NCI-H2227 (cell line): Measurements from ENCODE around the gene ABT1.
"Not testable (repeated sequence)": the region's sequence is repeated elsewhere in the genome, so short reads cannot be mapped to it uniquely, and the experiment has no call there.

Source experiments
- DNase-seq: peaks from one replicate; lab custom pipeline; 2025; ENCODE audit not compliant: unreplicated experiment; lab: John Stamatoyannopoulos, UW

ABT1 gene

DNA sequence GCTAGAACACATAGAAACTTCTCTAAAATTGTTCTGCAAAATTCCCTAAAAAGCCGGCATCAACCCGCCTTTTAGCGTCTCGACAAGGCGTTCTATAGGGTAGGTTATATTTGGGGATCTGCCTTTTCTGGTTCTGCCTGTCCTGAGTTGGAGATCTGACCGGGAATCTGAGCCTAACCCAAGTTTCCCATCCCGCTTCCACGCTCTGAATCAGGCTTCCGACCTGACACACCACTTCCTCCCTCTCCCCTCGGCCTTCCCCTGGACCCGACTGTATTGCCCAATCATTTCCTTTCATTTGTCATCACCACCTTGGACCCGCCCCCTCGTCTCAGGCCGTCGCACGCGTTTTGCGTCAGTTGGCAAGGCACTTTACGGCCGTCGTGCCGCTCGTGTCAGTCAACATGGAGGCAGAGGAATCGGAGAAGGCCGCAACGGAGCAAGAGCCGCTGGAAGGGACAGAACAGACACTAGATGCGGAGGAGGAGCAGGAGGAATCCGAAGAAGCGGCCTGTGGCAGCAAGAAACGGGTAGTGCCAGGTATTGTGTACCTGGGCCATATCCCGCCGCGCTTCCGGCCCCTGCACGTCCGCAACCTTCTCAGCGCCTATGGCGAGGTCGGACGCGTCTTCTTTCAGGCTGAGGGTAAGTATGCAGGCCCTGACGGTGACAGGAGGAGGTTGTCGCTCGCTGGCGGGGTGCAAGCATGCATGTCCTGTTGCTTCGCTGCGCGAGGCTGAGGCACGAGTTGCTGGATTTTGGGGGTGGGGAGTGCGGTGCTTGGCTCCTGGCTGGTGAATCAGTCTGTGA is at the start of gene ABT1:
ABT1 (plus strand) TSS at position 375 of the 810 bp plus-strand sequence; CDS start at position 405, 30 bp downstream.
- DNase-seq: peak; percentile 99

DNA sequence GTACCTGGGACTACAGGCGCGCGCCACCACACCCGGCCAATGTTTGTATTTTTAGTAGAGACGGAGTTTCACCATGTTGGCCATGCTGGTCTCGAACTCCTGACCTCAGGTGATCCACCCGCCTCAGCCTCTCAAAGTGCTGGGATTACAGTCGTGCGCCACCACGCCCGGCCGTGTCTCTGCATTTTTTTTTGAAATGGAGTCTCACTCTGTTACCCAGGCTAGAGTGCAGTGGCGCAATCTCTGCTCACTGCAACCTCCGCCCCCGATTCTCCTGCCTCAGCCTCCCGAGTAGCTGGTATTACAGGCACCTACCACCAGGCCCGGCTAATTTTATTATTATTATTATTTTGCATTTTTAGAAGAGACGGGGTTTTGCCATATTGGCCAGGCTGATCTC is 49.4 kb upstream of the ABT1 start:
- DNase-seq: not testable (repeated sequence)

DNA sequence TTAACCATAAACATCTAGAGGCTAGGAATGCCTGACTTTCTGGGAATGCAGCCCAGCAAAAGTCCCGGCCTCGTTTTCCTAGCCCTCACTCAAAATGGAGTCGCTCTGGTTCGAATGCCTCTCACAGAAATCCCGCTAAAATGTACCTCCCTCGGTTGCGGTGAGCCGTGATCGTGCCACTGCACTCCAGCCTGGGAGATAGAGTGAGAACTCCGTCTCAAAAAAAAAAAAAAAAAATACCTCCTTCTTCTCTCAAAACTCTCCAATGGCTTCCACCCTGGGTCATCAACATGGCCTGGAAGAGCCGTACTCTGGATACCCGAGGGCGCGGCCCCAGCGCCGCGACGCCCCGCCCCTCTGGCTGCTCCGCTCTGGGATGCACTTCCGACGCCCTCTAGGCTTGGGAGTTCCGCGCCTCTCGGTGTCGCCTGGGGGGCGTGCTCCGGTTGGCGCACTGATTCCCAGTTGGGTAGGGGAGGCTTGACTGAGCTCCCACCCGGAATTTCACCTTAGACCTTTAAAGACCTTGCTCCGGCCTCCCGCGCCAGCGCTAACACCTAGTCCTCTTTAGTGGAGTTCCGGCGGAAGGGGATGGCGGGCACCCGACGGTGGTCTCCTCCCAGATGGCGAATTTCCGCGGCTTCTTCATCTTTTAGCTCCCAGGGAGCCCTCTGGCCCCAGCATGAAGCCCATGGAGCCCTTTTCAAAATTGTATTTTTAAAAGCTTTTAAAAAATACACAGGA is 46.3 kb upstream of the ABT1 start:
- DNase-seq: peak; percentile 90

- peak; percentile 24 for DNase-seq
These were observed 44.5 kb upstream of the ABT1 start for GRCh38 chr6:26552205-26552604.

DNA sequence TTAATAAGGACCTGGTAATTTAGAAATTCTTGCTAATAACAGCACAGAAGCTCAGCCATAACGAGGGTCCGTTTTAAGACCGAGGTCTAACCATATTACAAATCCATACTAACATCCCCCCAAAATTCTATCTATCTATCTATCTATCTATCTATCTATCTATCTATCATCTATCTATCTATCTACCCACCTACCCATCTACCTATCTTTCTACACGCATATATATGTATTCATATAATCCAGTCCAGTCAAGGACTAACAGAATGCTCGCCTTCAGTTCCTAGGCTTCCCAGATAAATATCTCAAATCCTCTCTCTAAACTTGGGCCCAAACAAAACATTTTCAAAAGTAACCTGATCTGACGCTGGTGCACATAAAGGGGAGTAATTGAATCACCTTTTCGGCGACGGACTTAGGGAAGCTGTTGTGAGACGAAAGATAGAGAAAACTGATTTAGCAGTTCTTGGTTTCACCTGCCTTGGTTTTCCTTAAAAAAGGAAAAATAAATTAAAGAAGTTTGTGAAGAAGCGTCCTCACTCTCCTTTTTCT is 44.0 kb upstream of the ABT1 start:
- peak; percentile 46 for DNase-seq

DNA sequence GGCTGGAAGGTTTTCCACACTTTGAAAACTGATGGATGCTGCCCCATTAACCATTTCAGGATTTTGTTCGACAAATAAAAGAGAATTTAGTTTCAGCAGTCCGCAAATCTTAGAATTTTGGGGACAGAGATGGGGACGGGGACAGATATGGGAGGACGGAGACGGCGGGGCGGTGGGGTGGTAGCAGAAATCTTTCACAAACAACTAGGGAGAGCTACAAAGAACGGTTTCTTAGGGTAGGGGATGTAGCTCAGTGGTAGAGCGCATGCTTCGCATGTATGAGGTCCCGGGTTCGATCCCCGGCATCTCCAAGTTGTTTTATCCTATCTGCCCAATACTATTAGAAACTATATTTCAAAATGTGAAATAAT is 43.5 kb upstream of the ABT1 start:
- DNase-seq: peak; percentile 87

GRCh38 chr6:26553635-26554446 is 42.9 kb upstream of the ABT1 start:
- peak; percentile 91 for DNase-seq

DNA sequence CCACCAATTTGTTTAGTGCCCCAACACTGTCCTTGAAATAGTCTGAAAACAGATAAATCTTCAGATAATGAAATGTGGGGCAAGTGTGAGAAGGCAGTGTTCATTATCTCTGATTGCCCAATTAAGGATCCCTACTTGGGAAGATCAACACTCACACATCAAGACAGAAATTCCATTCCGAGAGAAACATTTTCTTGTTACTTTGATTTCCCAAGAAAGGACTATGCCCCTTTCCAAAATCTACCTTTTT is 42.4 kb upstream of the ABT1 start:
- no peak for DNase-seq

DNA sequence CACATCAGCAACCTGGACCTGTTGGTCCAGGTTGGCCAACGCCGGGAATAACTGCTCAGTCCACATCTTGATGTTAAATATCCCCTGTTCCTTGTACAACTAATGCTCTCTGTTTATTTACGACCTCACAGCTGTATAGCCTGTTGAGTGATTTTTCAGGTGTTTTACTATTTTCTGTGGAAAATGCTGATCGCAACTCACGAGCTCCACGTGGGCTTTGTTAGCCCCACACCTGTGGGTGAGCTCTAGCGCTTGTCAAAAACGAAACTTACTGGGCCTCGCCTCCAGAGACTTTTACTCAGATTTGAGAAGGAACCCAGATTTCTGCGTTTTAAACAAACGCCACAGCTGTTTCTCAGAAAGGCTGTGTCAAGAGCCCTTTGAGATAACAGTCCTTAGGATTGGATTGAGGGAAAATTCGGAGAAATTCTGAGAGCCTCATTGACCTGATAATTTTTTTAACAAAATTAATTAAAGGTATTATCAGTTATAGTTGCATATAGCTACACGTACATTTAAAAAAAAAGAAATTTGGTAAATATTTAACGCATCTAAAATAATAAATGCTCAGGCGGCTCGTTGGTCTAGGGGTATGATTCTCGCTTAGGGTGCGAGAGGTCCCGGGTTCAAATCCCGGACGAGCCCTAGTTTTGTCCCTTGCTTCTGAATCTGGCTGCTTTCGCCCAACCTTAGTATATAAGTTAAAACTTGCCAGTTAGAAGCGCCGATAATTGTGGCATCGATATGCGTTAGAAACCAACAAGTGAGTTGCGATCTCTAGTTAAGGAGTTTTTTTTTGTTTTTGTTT is 41.9 kb upstream of the ABT1 start:
- peak; percentile 82 for DNase-seq

DNA sequence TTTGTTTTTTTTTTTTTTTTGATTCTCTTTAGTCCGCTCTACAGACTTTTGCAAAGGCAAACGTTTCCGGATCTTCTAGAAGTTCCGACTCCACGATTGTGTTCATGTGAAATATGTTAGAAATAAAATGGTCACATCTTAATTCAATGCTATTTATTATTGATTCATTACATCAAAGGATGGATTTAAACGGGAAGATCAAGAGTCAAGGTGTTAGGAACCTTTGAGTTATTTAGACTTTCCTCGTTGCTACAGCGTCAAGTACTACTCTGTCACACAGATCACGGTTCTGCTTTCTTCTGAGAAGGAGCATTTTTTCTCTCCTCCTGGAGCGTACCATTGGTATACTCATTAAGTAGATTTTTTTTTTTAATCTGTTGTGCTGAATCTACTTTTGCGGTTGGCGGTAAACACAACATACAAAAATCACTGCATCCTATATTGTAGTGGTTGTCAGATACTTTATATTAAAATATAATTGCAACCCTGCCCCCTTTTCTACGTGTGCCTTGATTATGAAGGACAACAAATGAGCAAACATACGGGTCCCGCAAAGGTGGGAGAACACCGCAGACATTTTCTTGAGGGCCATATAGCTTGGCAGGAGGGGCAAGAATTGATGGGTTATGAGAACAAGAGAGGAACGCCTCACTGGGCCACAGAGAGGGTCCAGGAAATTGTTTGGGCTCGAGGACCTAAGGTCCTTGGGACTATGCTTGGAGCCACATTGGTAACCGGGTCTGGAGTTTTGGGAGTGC is 41.1 kb upstream of the ABT1 start:
- DNase-seq: peak; percentile 50

GRCh38 chr6:26556263-26557070 is 40.3 kb upstream of the ABT1 start:
- DNase-seq: peak; percentile 88

GRCh38 chr6:26561533-26562466 is 35.0 kb upstream of the ABT1 start:
- DNase-seq: no peak

DNA sequence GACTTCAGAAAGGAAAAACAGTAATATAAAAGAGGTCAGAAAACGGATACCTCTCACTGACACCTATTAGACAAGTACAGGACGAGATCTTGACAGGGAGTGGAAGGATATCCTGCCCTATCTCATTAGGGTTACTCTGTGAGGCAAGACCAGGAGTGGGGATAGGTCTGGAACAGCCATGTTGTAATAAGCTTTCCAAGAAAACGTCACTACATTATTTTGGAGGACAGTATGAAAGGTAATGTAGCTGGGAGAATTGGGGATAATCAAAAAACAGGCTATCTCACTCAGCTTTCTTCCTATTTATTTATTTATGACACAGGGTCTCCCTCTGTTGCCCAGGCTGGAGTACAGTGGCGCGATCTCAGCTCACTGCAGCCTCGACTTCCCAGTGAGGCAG is 33.3 kb upstream of the ABT1 start:
- DNase-seq: no peak

GRCh38 chr6:26568601-26569432 is 27.9 kb upstream of the ABT1 start:
- peak; percentile 98 for DNase-seq

GRCh38 chr6:26569433-26569764 is 27.4 kb upstream of the ABT1 start:
- DNase-seq: no peak

GRCh38 chr6:26570027-26570809 is 26.5 kb upstream of the ABT1 start:
- DNase-seq: no peak
